Panc1 (cell line): Measurements from ENCODE around the gene KCNF1. TPM values are rescaled to one million over a fixed set of nuclear protein-coding genes. Genes with fewer than 3 reads are reported as not detected.

Source experiments
- ATAC-seq: fragments of 200-7000 bp; cut with Tn5 transposase; 2 replicates; pipeline ENCODE4 v1.9.1; 2020; ENCODE audit warnings: mild to moderate bottlenecking, moderate library complexity
- BruUV-seq: library from RNA; stranded (reverse); fragments of 400-500 nt; replicated peaks from 2 replicates; lab custom pipeline; 2021; lab: Mats Ljungman, UMichigan
- CTCF ChIA-PET: fragments of 300-600 bp; sonication (Branson Sonifier 250); formaldehyde crosslinking; loops from one replicate; lab custom pipeline; 2022; ENCODE audit warnings: antibody characterized with exemption; lab: Charles Lee
- POLR2A ChIA-PET: fragments of 300-600 bp; sonication (Branson Sonifier 250); formaldehyde crosslinking; loops from one replicate; lab custom pipeline; 2022; ENCODE audit warnings: antibody characterized with exemption; lab: Charles Lee
- DNase-seq: peaks from one replicate; pipeline ENCODE4 v3.0.0-alpha.2; 2010; ENCODE audit warnings: low read depth, low spot score
- H3K27ac ChIP-seq: 2 replicates; pipeline ENCODE4 v1.5.1; 2011; ENCODE audit warnings: mild to moderate bottlenecking, low read length, inconsistent platforms
- H3K27me3 ChIP-seq: fragments of 200-500 bp; sonication (Bioruptor generic); 2 replicates; pipeline ENCODE4 v1.6.0; 2014; ENCODE audit warnings: low read length, inconsistent platforms; ENCODE audit not compliant: control insufficient read depth, insufficient read depth
- H3K36me3 ChIP-seq: fragments of 200-500 bp; sonication (Bioruptor generic); 2 replicates; pipeline ENCODE4 v1.5.1; 2014; ENCODE audit warnings: inconsistent platforms, mild to moderate bottlenecking, low read length, moderate library complexity; ENCODE audit not compliant: control insufficient read depth, insufficient read depth
- H3K4me1 ChIP-seq: 2 replicates; pipeline ENCODE4 v1.5.1; 2011; ENCODE audit warnings: inconsistent platforms, mild to moderate bottlenecking, low read length, moderate library complexity; ENCODE audit not compliant: control insufficient read depth, insufficient read depth
- H3K4me3 ChIP-seq, 2 experiments: 2 replicates each; pipeline ENCODE4 v1.5.1; 2011 to 2012; ENCODE audit warnings: low read depth in 2 of 2, low read length in 2 of 2, mild to moderate bottlenecking in 2 of 2, inconsistent platforms in 1 of 2, moderate library complexity in 1 of 2
- H3K9me3 ChIP-seq: fragments of 200-500 bp; sonication (Bioruptor generic); 2 replicates; pipeline ENCODE4 v1.5.1; 2014; ENCODE audit warnings: low read depth, mild to moderate bottlenecking, inconsistent platforms, low read length, moderate library complexity; ENCODE audit not compliant: control insufficient read depth, insufficient read depth
- POLR2AphosphoS5 ChIP-seq: IDR thresholded peaks from 2 replicates; pipeline ENCODE4 v1.6.1; 2012; ENCODE audit warnings: mild to moderate bottlenecking, low read depth, low read length, moderate library complexity
- REST ChIP-seq, 2 experiments: IDR thresholded peaks; 2 replicates each; pipeline ENCODE4 v1.6.1; 2011 to 2012; ENCODE audit warnings: low read depth in 2 of 2, control low read depth in 1 of 2, low read length in 1 of 2, mild to moderate bottlenecking in 1 of 2, moderate library complexity in 1 of 2; ENCODE audit not compliant: insufficient read depth in 1 of 2
- SIN3A ChIP-seq: IDR thresholded peaks from 2 replicates; pipeline ENCODE4 v1.6.1; 2012; ENCODE audit warnings: low read depth, mild to moderate bottlenecking, low read length, moderate library complexity, borderline replicate concordance; ENCODE audit not compliant: insufficient read depth
- TCF7L2 ChIP-seq: IDR thresholded peaks from 2 replicates; pipeline ENCODE4 v1.6.1; 2011; ENCODE audit warnings: mild to moderate bottlenecking, low read depth, low read length, inconsistent platforms
- in situ Hi-C: cut with HindIII; loops from 2 replicates; pipeline ENCODE4 v1.10.0; 2016; ENCODE audit warnings: low sequenced_read_pairs, low pct_unique_long_range_greater_than_20kb
- intact Hi-C: fragments of 100-400 bp; cut with micrococcal nuclease; formaldehyde crosslinking; loops from one replicate; pipeline ENCODE4 v1.10.0; 2022; ENCODE audit not compliant: unreplicated experiment
- total RNA-seq: library from RNA; stranded (reverse); gene quantifications from one replicate; pipeline ENCODE4 v1.2.1, GENCODE V29; 2021; ENCODE audit not compliant: unreplicated experiment
- TF ChIP-seq, protein P1 (sequence below): fragments of 450-650 bp; IDR thresholded peaks from 2 replicates; pipeline ENCODE4 v1.5.1; 2017; ENCODE audit warnings: mild to moderate bottlenecking

Gene KCNF1
- total RNA-seq, 1 experiment from 2014 or later = 0.39 TPM

GRCh38 chr2:10916953-10917352, 5.2 kb downstream of the KCNF1 start:
- H3K27me3 ChIP-seq = no peaks in the 10 kb centered on the region
- no TSS peak for BruUV-seq
- no peak for TF ChIP-seq REST (IDR thresholded peaks at IDR 0.05; ENCODE audit: insufficient read depth in 1 of 2, low read depth in 2 of 2, low read length in 1 of 2)
- in situ Hi-C loops = no loop called here
- no peak overlapping the region for H3K27ac ChIP-seq
- ATAC-seq (no peak), DNase-seq (no peak)
- no peaks in the 10 kb centered on the region for H3K36me3 ChIP-seq
- no peaks in the 10 kb centered on the region for H3K9me3 ChIP-seq
- ChIA-PET POLR2A (no interaction called here), CTCF (no interaction called here)
- no peak overlapping the region for H3K4me3 ChIP-seq
- intact Hi-C loops = no loop called here
- H3K4me1 ChIP-seq = no peaks in the 10 kb centered on the region

- no peak for ATAC-seq
- H3K9me3 ChIP-seq = no peaks in the 10 kb centered on the region
- no peak overlapping the region for H3K4me3 ChIP-seq
- BruUV-seq = no TSS peak
- no peak overlapping the region for H3K27ac ChIP-seq
- H3K36me3 ChIP-seq = no peaks in the 10 kb centered on the region
- intact Hi-C loops (no loop called here), in situ Hi-C loops (no loop called here)
- DNase-seq = no peak
- H3K4me1 ChIP-seq = no peaks in the 10 kb centered on the region
- ChIA-PET CTCF (no interaction called here), POLR2A (no interaction called here)
- no peak for TF ChIP-seq SIN3A
- TF ChIP-seq REST (IDR thresholded peaks at IDR 0.05; ENCODE audit: insufficient read depth in 1 of 2, low read depth in 2 of 2, low read length in 1 of 2) = no peak
- no peak for TF ChIP-seq TCF7L2
- TF ChIP-seq, protein P1, sequence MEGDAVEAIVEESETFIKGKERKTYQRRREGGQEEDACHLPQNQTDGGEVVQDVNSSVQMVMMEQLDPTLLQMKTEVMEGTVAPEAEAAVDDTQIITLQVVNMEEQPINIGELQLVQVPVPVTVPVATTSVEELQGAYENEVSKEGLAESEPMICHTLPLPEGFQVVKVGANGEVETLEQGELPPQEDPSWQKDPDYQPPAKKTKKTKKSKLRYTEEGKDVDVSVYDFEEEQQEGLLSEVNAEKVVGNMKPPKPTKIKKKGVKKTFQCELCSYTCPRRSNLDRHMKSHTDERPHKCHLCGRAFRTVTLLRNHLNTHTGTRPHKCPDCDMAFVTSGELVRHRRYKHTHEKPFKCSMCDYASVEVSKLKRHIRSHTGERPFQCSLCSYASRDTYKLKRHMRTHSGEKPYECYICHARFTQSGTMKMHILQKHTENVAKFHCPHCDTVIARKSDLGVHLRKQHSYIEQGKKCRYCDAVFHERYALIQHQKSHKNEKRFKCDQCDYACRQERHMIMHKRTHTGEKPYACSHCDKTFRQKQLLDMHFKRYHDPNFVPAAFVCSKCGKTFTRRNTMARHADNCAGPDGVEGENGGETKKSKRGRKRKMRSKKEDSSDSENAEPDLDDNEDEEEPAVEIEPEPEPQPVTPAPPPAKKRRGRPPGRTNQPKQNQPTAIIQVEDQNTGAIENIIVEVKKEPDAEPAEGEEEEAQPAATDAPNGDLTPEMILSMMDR = no peak
- TF ChIP-seq POLR2AphosphoS5 = no peak
- no peaks in the 10 kb centered on the region for H3K27me3 ChIP-seq
Measured at GRCh38 chr2:10917927-10918326, 6.2 kb downstream of the KCNF1 start.
